BLaER1 treated with 17β-estradiol and CSF1 and Interleukin-3, amounts not matched to agents 10 nM and 100 nM (cell line): ENCODE data around the gene PPFIA4.
A peak's percentile ranks its signal among the peaks of the same experiment; 100 is the strongest.

Experiments used
- H3K27ac ChIP-seq, 11 experiments: shearing (Covaris generic); formaldehyde crosslinking; 2 replicates each; pipeline ENCODE4 v1.8.1; 2022
- H3K27me3 ChIP-seq, 11 experiments: shearing (Covaris generic); formaldehyde crosslinking; 2 replicates each; pipeline ENCODE4 v1.8.1; 2022
- H3K36me3 ChIP-seq, 11 experiments: shearing (Covaris generic); formaldehyde crosslinking; 2 replicates each; pipeline ENCODE4 v1.8.1; 2022
- H3K4me1 ChIP-seq, 10 experiments: shearing (Covaris generic); formaldehyde crosslinking; 2 replicates each; pipeline ENCODE4 v1.8.1; 2022
- H3K4me2 ChIP-seq, 11 experiments: shearing (Covaris generic); formaldehyde crosslinking; 2 replicates each; pipeline ENCODE4 v1.8.1; 2022
- H3K4me3 ChIP-seq, 10 experiments: shearing (Covaris generic); formaldehyde crosslinking; 2 replicates each; pipeline ENCODE4 v1.8.1; 2022
- H3K9ac ChIP-seq, 11 experiments: shearing (Covaris generic); formaldehyde crosslinking; 2 replicates each; pipeline ENCODE4 v1.8.1; 2022
- H3K9me3 ChIP-seq, 11 experiments: shearing (Covaris generic); formaldehyde crosslinking; replicated peaks in 1 of 11; 2 replicates each; pipeline ENCODE4 v1.8.1; 2022
- H4K20me1 ChIP-seq, 11 experiments: shearing (Covaris generic); formaldehyde crosslinking; 2 replicates each; pipeline ENCODE4 v1.8.1; 2022
- Cebpa-rat ChIP-seq, 11 experiments: shearing (Covaris generic); IDR thresholded peaks; 2 replicates each; pipeline ENCODE4 v1.8.1; 2022

The PPFIA4 gene

GRCh38 chr1:203045821-203046594 is 19.7 kb downstream of the PPFIA4 start:
- H3K36me3 ChIP-seq: peaks cover 0 to 73% (median 56%) of the 10 kb centered on the region in 11 experiments; a peak in 16 of 22 replicates

GRCh38 chr1:203046984-203047630 is 20.8 kb downstream of the PPFIA4 start:
- Histone ChIP-seq H4K20me1 (peaks cover 0 to 30% (median 0%) of the 10 kb centered on the region in 11 experiments; a peak in 5 of 22 replicates), H3K27me3 (peaks cover 0 to 9% (median 0%) of the 10 kb centered on the region in 11 experiments; a peak in 4 of 22 replicates), H3K9me3 (no peaks in the 10 kb centered on the region), H3K27ac (peak overlapping the region in 3 of 11 experiments; percentile 14 to 35 (median 22); a peak in 3 of 22 replicates), H3K4me1 (peaks cover 37 to 50% (median 43%) of the 10 kb centered on the region in 10 experiments), H3K4me3 (no peak overlapping the region), H3K9ac (peak overlapping the region in 4 of 11 experiments; percentile 11 to 37 (median 23); a peak in 3 of 22 replicates), H3K4me2 (peak overlapping the region; percentile 23 to 76 (median 57); a peak in 21 of 22 replicates), H3K36me3 (peaks cover 0 to 67% (median 56%) of the 10 kb centered on the region in 11 experiments; a peak in 16 of 22 replicates)
- no peak for TF ChIP-seq Cebpa-rat (IDR thresholded peaks at IDR 0.05)

More at GRCh38 chr1:203045821-203046594, 19.7 kb downstream of the PPFIA4 start:
- no peak for TF ChIP-seq Cebpa-rat (IDR thresholded peaks at IDR 0.05)
- Histone ChIP-seq H3K4me3 (no peak overlapping the region), H3K27ac (no peak overlapping the region), H3K9me3 (no peaks in the 10 kb centered on the region), H3K27me3 (no peaks in the 10 kb centered on the region), H3K4me2 (peak overlapping the region in 2 of 11 experiments; percentile 22 to 74; a peak in 3 of 22 replicates), H3K4me1 (peaks cover 26 to 47% (median 41%) of the 10 kb centered on the region in 10 experiments), H4K20me1 (peaks cover 0 to 34% (median 0%) of the 10 kb centered on the region in 11 experiments; a peak in 6 of 22 replicates), H3K9ac (peak overlapping the region in 1 of 11 experiments; percentile 22; a peak in 1 of 22 replicates)

- no peak overlapping the region for H3K9ac ChIP-seq
- peaks cover 38 to 59% (median 53%) of the 10 kb centered on the region in 10 experiments for H3K4me1 ChIP-seq
- peak overlapping the region in 8 of 11 experiments; percentile 35 to 76 (median 63); a peak in 14 of 22 replicates for H3K4me2 ChIP-seq
- no peaks in the 10 kb centered on the region for H3K9me3 ChIP-seq
- no peak for TF ChIP-seq Cebpa-rat (IDR thresholded peaks at IDR 0.05)
- H4K20me1 ChIP-seq: peaks cover 0 to 32% (median 0%) of the 10 kb centered on the region in 11 experiments; a peak in 4 of 22 replicates
- H3K4me3 ChIP-seq: no peak overlapping the region
- H3K36me3 ChIP-seq: peaks cover 0 to 62% (median 49%) of the 10 kb centered on the region in 11 experiments; a peak in 16 of 22 replicates
- H3K27ac ChIP-seq: no peak overlapping the region; a peak in 1 of 22 replicates
- H3K27me3 ChIP-seq: peaks cover 0 to 18% (median 0%) of the 10 kb centered on the region in 11 experiments; a peak in 4 of 22 replicates
These were observed 21.8 kb downstream of the PPFIA4 start for GRCh38 chr1:203048086-203048485.

GRCh38 chr1:203048555-203049051 is 22.3 kb downstream of the PPFIA4 start:
- TF ChIP-seq Cebpa-rat (IDR thresholded peaks at IDR 0.05): no peak
- H3K9ac ChIP-seq: 0 out of 22 replicates have a peak overlapping the region, but pooled peaks of 1 of the 11 experiments have one; percentile 9
- H3K36me3 ChIP-seq: peaks cover 0 to 57% (median 44%) of the 10 kb centered on the region in 11 experiments; a peak in 16 of 22 replicates
- H4K20me1 ChIP-seq: peaks cover 0 to 32% (median 0%) of the 10 kb centered on the region in 11 experiments; a peak in 4 of 22 replicates
- H3K9me3 ChIP-seq: no peaks in the 10 kb centered on the region
- peaks cover 0 to 19% (median 0%) of the 10 kb centered on the region in 11 experiments; a peak in 4 of 22 replicates for H3K27me3 ChIP-seq
- H3K4me3 ChIP-seq: no peak overlapping the region
- peak overlapping the region in 1 of 11 experiments; percentile 76; a peak in 1 of 22 replicates for H3K4me2 ChIP-seq
- peaks cover 38 to 65% (median 58%) of the 10 kb centered on the region in 10 experiments for H3K4me1 ChIP-seq
- H3K27ac ChIP-seq: no peak overlapping the region

- Histone ChIP-seq H3K27me3 (peaks cover 0 to 19% (median 0%) of the 10 kb centered on the region in 11 experiments; a peak in 4 of 22 replicates), H3K4me3 (no peak overlapping the region), H3K4me1 (peaks cover 38 to 69% (median 63%) of the 10 kb centered on the region in 10 experiments), H3K9me3 (no peaks in the 10 kb centered on the region), H3K27ac (no peak overlapping the region), H3K4me2 (no peak overlapping the region), H3K36me3 (peaks cover 0 to 57% (median 39%) of the 10 kb centered on the region in 11 experiments; a peak in 15 of 22 replicates), H4K20me1 (peaks cover 0 to 32% (median 0%) of the 10 kb centered on the region in 11 experiments; a peak in 4 of 22 replicates), H3K9ac (0 out of 22 replicates have a peak overlapping the region, but pooled peaks of 1 of the 11 experiments have one; percentile 9)
- no peak for TF ChIP-seq Cebpa-rat (IDR thresholded peaks at IDR 0.05)
These were observed 22.8 kb downstream of the PPFIA4 start for GRCh38 chr1:203049077-203049476.

- H3K9me3 ChIP-seq: no peaks in the 10 kb centered on the region
- H3K27me3 ChIP-seq: peaks cover 0 to 19% (median 0%) of the 10 kb centered on the region in 11 experiments; a peak in 4 of 22 replicates
- peaks cover 0 to 56% (median 33%) of the 10 kb centered on the region in 11 experiments; a peak in 13 of 22 replicates for H3K36me3 ChIP-seq
- H3K4me3 ChIP-seq: no peak overlapping the region
- no peak for TF ChIP-seq Cebpa-rat (IDR thresholded peaks at IDR 0.05)
- H3K4me2 ChIP-seq: peak overlapping the region in 6 of 11 experiments; percentile 8 to 93 (median 80); a peak in 6 of 22 replicates
- H4K20me1 ChIP-seq: peaks cover 0 to 32% (median 0%) of the 10 kb centered on the region in 11 experiments; a peak in 4 of 22 replicates
- H3K9ac ChIP-seq: no peak overlapping the region
- no peak overlapping the region; a peak in 2 of 22 replicates for H3K27ac ChIP-seq
- peaks cover 38 to 75% (median 69%) of the 10 kb centered on the region in 10 experiments for H3K4me1 ChIP-seq
These were observed 23.4 kb downstream of the PPFIA4 start for GRCh38 chr1:203049576-203050180.

- peak overlapping the region in 4 of 11 experiments; percentile 72 to 80 (median 78); a peak in 8 of 22 replicates for H3K27ac ChIP-seq
- H4K20me1 ChIP-seq: peaks cover 0 to 32% (median 0%) of the 10 kb centered on the region in 11 experiments; a peak in 4 of 22 replicates
- peak overlapping the region; percentile 7 to 93 (median 80); a peak in 20 of 22 replicates for H3K4me2 ChIP-seq
- H3K9me3 ChIP-seq: no peaks in the 10 kb centered on the region
- peak overlapping the region in 3 of 11 experiments; percentile 44 to 76 (median 67); a peak in 4 of 22 replicates for H3K9ac ChIP-seq
- H3K4me1 ChIP-seq: peaks cover 45 to 86% (median 80%) of the 10 kb centered on the region in 10 experiments
- no peak overlapping the region for H3K4me3 ChIP-seq
- TF ChIP-seq Cebpa-rat (IDR thresholded peaks at IDR 0.05): no peak
- peaks cover 0 to 19% (median 0%) of the 10 kb centered on the region in 11 experiments; a peak in 4 of 22 replicates for H3K27me3 ChIP-seq
- peaks cover 0 to 58% (median 22%) of the 10 kb centered on the region in 11 experiments; a peak in 11 of 22 replicates for H3K36me3 ChIP-seq
These were observed 24.5 kb downstream of the PPFIA4 start for GRCh38 chr1:203050826-203051225.
